ENCODE data around the gene ZNF805. TPM values are rescaled to one million over a fixed set of nuclear protein-coding genes. Genes with fewer than 3 reads are reported as not detected.

The ZNF805 gene
- total RNA-seq, 1 donor from 2014 or later = 22.8 TPM

GRCh38 chr19:57202160-57202559, 38.3 kb upstream of the ZNF805 start:
- Histone ChIP-seq H3K9me3 (peaks cover 13 to 74% of the 10 kb centered on the region in 2 donors), H3K27me3 (no peaks in the 10 kb centered on the region), H3K4me1 (no peaks in the 10 kb centered on the region), H3K27ac (no peak overlapping the region), H3K4me3 (no peak overlapping the region), H3K36me3 (peaks cover 73 to 95% of the 10 kb centered on the region in 2 donors)
- no peak for DNase-seq (ENCODE audit: low spot score in 2 of 2)
- no peak for TF ChIP-seq CTCF (IDR thresholded peaks at IDR 0.05)
- intact Hi-C loops (cut with DNase I) = no loop called here

- no peak for DNase-seq (ENCODE audit: low spot score in 2 of 2)
- Histone ChIP-seq H3K27ac (no peak overlapping the region), H3K36me3 (peaks cover 73 to 96% of the 10 kb centered on the region in 2 donors), H3K4me1 (no peaks in the 10 kb centered on the region), H3K27me3 (no peaks in the 10 kb centered on the region), H3K9me3 (peaks cover 55 to 95% of the 10 kb centered on the region in 2 donors), H3K4me3 (no peak overlapping the region)
- TF ChIP-seq CTCF (IDR thresholded peaks at IDR 0.05) = no peak
- intact Hi-C loops (cut with DNase I) = no loop called here
These were observed 30.1 kb upstream of the ZNF805 start for GRCh38 chr19:57210381-57210780.

GRCh38 chr19:57212109-57212508, 28.3 kb upstream of the ZNF805 start:
- H3K36me3 ChIP-seq = peaks cover 64 to 96% of the 10 kb centered on the region in 2 donors
- no peaks in the 10 kb centered on the region for H3K27me3 ChIP-seq
- no peaks in the 10 kb centered on the region for H3K4me1 ChIP-seq
- DNase-seq (ENCODE audit: low spot score in 2 of 2) = no peak
- H3K9me3 ChIP-seq = peaks cover 64 to 100% of the 10 kb centered on the region in 2 donors
- no peak overlapping the region for H3K4me3 ChIP-seq
- no peak for TF ChIP-seq CTCF (IDR thresholded peaks at IDR 0.05)
- H3K27ac ChIP-seq = no peak overlapping the region
- intact Hi-C loops (cut with DNase I) = no loop called here

GRCh38 chr19:57227502-57227901, 12.9 kb upstream of the ZNF805 start:
- peaks cover 0 to under 1% of the 10 kb centered on the region in 2 donors for H3K36me3 ChIP-seq
- no peak overlapping the region for H3K4me3 ChIP-seq
- peaks cover 0 to 37% of the 10 kb centered on the region in 2 donors for H3K9me3 ChIP-seq
- intact Hi-C loops (cut with DNase I) = no loop called here
- TF ChIP-seq CTCF (IDR thresholded peaks at IDR 0.05) = no peak
- DNase-seq (ENCODE audit: low spot score in 2 of 2) = no peak
- no peaks in the 10 kb centered on the region for H3K4me1 ChIP-seq
- no peak overlapping the region for H3K27ac ChIP-seq
- no peaks in the 10 kb centered on the region for H3K27me3 ChIP-seq

- DNase-seq (ENCODE audit: low spot score in 2 of 2) = no peak
- intact Hi-C loops (cut with DNase I) = no loop called here
- H3K4me1 ChIP-seq = no peaks in the 10 kb centered on the region
These were observed 8.7 kb upstream of the ZNF805 start for GRCh38 chr19:57231686-57232085.

More at GRCh38 chr19:57231686-57232085, 8.7 kb upstream of the ZNF805 start:
- H3K4me3 ChIP-seq = no peak overlapping the region
- peaks cover 0 to 6% of the 10 kb centered on the region in 2 donors for H3K36me3 ChIP-seq
- no peaks in the 10 kb centered on the region for H3K27me3 ChIP-seq
- H3K9me3 ChIP-seq = peaks cover 0 to 11% of the 10 kb centered on the region in 2 donors
- no peak overlapping the region for H3K27ac ChIP-seq
- TF ChIP-seq CTCF (IDR thresholded peaks at IDR 0.05) = no peak

Measured in ascending aorta (tissue), 2 donors.